ENCODE measurements around the gene PTPRG.
"Not testable (repeated sequence)": the region's sequence is repeated elsewhere in the genome, so short reads cannot be mapped to it uniquely, and the experiment has no call there.

Gene PTPRG

GRCh38 chr3:61697301-61697700 lies 135.9 kb downstream of the PTPRG start:
- no peak for TF ChIP-seq CTCF (conservative IDR thresholded peaks at IDR 0.05)
- H3K27ac ChIP-seq, result no peak overlapping the region

DNA sequence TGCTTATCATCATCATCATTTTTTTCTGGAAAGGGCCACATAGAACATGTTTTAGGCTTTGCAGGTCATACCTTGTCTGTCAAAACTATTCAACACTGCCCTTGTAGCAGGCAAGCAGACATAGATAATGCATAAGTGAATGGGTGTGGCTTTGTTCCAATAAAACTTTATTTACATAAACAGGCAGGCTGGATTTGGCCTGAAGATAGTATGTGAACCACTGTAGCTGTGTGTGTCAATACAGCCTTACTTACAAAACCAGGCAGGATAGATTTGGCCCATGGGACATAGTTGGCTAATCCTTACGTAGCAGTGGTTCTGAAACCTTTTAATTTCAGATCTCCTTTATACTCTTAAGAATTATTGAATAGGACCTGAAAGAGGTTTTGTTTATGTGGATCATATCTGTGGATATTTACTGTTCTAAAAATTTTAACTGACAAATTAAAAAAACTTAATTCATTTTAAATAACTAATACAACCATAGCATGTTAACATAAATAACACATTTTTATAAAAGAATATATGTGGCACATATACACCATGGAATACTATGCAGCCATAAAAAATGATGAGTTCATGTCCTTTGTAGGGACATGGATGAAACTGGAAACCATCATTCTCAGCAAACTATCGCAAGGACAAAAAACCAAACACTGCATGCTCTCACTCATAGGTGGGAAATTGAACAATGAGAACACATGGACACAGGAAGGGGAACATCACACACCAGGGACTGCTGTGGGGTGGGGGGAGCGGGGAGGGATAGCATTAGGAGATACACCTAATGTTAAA lies 137.1 kb downstream of the PTPRG start:
- not testable (repeated sequence) for H3K27ac ChIP-seq

DNA sequence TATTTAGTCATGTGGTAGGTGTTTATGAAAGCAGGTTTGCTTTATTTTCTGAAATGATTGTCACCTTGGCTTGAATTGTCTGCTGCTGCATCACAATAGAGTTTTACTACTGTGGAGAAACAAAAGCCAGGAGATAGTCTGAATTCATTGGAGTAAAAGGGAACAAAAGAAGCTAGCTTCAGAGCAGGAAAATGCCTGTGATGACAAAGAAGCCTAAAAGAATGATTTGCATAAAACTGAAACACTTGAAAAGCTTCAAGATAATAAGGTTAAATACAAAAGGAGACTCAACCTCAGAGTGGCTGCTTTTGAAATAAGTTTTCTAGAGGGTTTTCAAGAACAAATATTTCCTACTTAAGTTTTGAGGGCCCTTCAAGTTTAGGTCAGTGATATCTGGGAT lies 138.3 kb downstream of the PTPRG start:
- TF ChIP-seq CTCF (conservative IDR thresholded peaks at IDR 0.05), result no peak
- no peak overlapping the region for H3K27ac ChIP-seq

DNA sequence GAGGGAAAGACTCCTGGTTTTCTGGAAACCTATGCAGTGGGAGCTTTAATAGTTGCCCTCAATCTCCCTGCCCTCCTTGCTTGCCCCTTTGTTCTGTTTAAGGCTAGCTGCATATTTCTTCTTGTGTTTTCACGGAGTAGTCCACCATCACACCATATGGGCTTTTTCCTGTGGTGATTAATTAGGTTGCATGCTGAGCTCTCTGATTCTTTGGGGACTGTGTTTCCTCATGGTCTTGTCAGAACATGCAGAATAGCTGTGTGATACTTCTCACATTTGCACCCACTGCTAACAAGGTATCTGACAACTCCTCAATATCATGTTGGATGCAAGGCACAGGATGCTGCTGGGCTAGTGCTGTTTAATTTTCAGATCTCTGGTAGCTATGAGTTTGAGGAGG lies 139.6 kb downstream of the PTPRG start:
- H3K27ac ChIP-seq, result no peak overlapping the region

GRCh38 chr3:61702453-61702852 lies 141.1 kb downstream of the PTPRG start:
- no peak overlapping the region for H3K27ac ChIP-seq
- TF ChIP-seq CTCF (conservative IDR thresholded peaks at IDR 0.05), result no peak

More for the DNA sequence above, 139.6 kb downstream of the PTPRG start:
- TF ChIP-seq CTCF (conservative IDR thresholded peaks at IDR 0.05), result no peak

DNA sequence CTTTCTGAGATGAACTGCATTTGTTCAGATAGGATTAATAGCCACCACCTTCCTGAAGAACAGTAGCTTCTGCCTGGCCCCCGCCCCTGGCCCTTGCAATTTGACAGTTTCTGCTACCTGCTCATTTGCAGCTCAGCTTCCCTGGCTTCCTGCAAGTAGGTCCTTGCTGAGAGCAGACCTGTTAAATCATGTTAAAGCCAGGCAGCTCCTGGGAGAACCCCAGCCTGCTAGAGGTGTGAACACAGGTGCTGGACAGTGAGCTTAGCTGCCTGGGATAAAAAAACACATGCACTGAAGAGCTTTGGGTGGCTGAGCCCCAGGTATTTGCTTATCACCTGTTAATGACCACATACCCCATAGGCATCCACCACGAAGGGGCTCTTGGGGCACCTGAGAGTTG lies 143.4 kb downstream of the PTPRG start:
- TF ChIP-seq CTCF (conservative IDR thresholded peaks at IDR 0.05), result no peak
- H3K27ac ChIP-seq, result no peak overlapping the region

DNA sequence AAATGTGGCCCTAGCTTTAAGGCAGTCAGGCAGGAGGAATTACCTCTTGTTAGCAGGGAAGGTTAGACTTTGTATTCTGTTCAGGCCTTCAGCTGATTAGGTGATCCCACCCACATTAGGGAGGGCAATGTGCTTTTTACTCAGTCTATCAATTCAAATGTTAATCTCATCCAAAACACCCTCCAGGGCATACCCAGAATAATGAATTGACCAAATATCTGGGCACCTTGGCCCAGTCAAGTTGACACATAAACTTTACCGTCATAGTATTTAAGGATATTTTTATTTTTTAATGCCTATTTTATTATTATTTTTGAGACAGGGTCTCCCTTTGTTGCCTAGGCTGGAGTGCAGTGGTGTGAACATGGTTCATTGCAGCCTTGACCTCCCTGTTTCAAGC lies 146.1 kb downstream of the PTPRG start:
- H3K27ac ChIP-seq, result no peak overlapping the region
- TF ChIP-seq CTCF (conservative IDR thresholded peaks at IDR 0.05), result no peak

GRCh38 chr3:61710920-61711319 lies 149.5 kb downstream of the PTPRG start:
- not testable (repeated sequence) for H3K27ac ChIP-seq

- TF ChIP-seq CTCF (conservative IDR thresholded peaks at IDR 0.05), result no peak
- no peak overlapping the region for H3K27ac ChIP-seq
These were observed 152.9 kb downstream of the PTPRG start for GRCh38 chr3:61714225-61714624.

Data from VCaP (cell line).